Measurements from ENCODE around the gene RNF32.

RNF32 gene

GRCh38 chr7:156725073-156725472 is 84.5 kb downstream of the RNF32 start:
- peak; percentile 84 for DNase-seq (ENCODE audit: low read depth)
- H3K4me3 ChIP-seq (ENCODE audit: low read depth, low read length), result no peak overlapping the region
- TF ChIP-seq, protein P1, sequence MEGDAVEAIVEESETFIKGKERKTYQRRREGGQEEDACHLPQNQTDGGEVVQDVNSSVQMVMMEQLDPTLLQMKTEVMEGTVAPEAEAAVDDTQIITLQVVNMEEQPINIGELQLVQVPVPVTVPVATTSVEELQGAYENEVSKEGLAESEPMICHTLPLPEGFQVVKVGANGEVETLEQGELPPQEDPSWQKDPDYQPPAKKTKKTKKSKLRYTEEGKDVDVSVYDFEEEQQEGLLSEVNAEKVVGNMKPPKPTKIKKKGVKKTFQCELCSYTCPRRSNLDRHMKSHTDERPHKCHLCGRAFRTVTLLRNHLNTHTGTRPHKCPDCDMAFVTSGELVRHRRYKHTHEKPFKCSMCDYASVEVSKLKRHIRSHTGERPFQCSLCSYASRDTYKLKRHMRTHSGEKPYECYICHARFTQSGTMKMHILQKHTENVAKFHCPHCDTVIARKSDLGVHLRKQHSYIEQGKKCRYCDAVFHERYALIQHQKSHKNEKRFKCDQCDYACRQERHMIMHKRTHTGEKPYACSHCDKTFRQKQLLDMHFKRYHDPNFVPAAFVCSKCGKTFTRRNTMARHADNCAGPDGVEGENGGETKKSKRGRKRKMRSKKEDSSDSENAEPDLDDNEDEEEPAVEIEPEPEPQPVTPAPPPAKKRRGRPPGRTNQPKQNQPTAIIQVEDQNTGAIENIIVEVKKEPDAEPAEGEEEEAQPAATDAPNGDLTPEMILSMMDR (conservative IDR thresholded peaks at IDR 0.05; ENCODE audit: low read depth, low read length), result no peak

GRCh38 chr7:156725936-156726335 is 85.4 kb downstream of the RNF32 start:
- no peak for DNase-seq (ENCODE audit: low read depth)
- TF ChIP-seq, protein P1 (conservative IDR thresholded peaks at IDR 0.05; ENCODE audit: low read depth, low read length), result no peak

More at GRCh38 chr7:156725936-156726335, 85.4 kb downstream of the RNF32 start:
- no peak overlapping the region for H3K4me3 ChIP-seq (ENCODE audit: low read depth, low read length)

All from choroid plexus epithelial cell (primary cell).